GM21737 (cell line): ENCODE data around the gene PANK4.

Experiments used
- ATAC-seq: cut with Tn5 transposase; IDR thresholded peaks from one replicate; pipeline ENCODE4 v1.9.1; 2021; ENCODE audit warnings: mild to moderate bottlenecking, moderate library complexity; ENCODE audit not compliant: unreplicated experiment

PANK4 gene

GRCh38 chr1:2480236-2480985 lies 46.0 kb downstream of the PANK4 start:
- no peak for ATAC-seq

- no peak for ATAC-seq
Measured at GRCh38 chr1:2479618-2480017, 46.8 kb downstream of the PANK4 start.

DNA sequence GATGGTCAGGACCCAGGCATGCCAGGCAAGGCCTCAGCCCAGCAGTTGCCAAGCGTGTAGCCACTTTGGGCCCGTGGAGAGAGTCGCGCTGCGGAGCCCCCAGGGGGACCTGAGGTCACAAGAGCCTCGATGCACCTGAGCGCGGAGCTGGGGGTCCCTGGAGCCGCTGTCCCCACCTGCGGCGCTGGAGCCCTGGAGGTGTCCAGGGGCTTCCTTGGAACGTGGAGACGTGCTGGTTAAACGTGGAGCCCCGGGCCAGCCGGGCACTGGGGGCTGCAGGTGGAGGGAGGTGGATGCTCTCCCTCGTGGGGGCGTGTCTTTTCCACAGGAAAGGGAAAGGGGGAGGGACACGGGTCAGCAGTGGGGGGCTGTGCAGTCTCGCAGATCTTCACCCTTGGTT lies 47.2 kb downstream of the PANK4 start:
- no peak for ATAC-seq

- ATAC-seq = no peak
Measured at GRCh38 chr1:2477791-2478499, 48.5 kb downstream of the PANK4 start.

GRCh38 chr1:2477309-2477708 lies 49.1 kb downstream of the PANK4 start:
- no peak for ATAC-seq

DNA sequence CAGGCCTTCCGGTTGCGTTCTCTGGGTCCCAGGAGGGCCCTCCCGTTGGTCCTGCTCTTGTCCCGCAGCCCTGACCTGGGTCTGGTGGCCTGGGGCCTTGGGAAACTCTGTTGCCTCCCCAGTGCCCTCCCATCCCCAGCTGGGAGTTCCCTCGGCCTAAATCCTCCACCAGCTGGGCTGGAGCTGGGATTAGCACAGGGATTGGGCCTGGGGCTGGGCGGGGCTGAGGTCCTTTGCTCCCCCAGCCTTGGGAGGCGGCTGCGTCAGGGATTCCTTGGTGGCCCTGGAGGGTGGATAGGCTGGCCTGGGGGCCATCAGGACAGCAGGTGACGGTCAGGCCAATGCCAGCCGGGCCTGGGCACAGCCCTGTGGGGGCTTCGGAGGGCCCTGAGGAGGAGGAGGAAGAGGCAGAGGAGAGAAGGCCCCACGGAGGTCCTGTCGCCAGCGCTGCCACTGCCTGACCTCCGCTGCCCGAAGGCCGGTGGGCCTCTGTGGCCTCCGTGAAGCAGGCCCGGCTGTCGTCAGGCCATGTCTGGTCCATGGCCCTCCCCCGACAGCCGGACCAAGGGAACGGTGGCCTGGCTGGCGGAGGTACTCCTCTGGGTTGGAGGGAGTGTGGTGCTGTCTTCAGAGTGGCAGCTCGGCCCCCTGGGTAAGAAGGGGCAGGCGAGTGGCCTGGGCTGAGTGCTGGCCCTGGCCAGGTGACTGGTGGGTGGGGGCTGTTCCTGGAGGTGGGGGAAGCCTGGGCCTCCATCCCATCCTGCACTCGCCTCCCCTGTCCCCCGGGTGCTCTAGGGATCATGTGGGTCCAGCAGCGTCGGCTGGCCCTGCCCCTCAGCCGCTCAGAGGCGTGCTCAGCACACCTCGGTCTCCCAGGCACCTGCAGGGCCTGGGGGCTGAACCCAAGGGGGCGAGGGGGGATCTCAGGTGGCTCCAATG lies 50.1 kb downstream of the PANK4 start, which contains the start of gene PLCH2:
Gene PLCH2 (plus strand): TSS at position 229 of the 939 bp plus-strand sequence. CDS start 300 bp downstream, at position 529.
- ATAC-seq = no peak

DNA sequence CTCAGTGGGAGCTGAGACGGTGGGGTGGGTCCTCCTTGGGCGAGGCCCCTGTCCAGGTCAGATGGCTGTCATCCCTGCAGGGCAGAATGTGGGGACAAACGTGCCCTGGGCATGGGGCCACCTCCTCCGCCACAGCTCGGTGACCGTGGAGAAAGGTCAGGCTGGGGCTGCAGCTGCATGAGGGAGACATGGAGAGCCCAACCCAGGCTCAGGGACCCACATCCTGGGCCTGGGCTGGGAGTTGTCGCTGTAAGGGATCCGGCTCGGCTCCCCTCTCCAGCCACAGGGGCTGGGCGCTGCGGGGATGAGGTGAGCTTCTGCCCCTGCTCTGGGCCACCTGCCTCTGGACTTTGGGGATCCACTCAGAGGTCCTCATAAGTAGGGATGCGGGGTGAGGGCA lies 50.8 kb downstream of the PANK4 start:
- no peak for ATAC-seq

GRCh38 chr1:2474933-2475371 lies 51.4 kb downstream of the PANK4 start:
- no peak for ATAC-seq

DNA sequence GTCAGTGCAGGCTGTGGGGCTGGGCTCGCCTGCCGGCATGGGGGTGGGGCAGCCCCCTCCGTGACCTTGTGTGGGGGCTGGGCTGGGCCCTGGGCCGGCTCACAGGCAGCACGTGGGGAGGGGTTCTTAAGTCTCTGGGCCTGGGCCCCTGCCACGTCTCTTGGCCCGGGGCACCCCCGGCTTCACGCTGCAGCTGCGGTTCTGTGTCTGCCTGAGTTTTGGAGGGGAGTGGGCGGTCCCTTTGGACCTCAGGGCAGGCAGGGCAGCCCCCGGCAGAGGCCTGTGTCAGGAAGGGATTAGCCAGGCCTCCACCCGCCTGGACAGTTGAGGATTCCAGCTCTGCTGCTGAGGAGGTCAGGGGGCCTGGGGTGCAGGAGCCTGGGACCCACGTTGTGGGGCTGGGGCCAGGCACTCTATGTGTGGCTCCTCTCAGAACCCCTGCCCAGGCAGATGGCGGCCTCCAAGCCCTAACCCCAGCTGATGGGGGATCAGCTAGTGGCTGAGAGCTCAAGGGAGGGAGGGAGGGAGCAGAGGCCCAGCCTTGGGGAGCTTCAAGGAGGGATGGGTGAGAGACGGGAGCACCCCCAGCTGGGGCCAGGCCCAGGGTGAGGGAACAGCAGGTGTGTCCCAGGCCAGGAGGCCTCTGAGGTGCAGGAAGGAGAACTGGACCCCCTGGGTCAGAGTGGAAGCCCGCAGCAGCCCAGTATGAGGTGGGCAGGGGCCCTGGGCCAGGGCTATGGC lies 52.1 kb downstream of the PANK4 start:
- no peak for ATAC-seq

DNA sequence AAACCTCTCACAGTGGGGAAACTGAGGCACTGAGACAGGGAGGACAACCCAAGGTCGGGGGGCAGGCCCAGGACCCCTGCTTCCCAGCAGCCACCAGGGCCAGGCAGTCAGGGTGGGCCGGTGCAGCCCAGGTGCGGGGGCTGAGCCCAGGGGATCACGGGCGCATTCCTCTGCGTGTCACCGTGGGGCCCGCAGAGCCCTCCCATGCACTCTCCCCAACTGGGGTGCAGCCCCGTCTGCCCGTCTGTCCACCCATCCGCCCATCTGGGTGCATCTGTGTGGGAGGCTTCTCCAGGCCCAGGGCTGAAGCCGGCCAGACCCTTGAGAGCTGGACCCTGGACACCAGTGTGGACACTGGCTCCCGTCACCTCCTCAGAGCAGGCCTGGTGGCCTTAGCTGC lies 53.2 kb downstream of the PANK4 start:
- no peak for ATAC-seq

- ATAC-seq = no peak
Measured at GRCh38 chr1:2472561-2473177, 53.7 kb downstream of the PANK4 start.

DNA sequence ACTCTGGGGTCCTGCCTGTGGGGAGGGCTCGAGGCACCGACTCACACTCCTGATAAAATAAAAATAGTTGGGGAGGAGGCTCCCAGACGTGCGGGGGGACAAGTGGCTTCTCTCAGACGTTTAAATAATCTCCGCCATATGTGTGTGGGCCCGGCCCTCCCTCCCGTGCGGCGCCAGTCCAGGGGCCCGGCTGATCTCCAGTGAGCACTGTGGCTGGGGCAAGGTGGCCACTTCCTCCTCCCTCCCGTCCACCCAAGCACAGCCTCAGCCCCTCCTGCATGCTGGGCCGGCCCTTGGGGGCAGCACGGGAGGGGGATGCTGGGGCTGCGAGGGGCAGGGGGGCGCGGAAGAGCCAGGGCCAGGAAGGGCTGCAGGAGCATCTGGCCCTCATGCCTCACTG lies 54.3 kb downstream of the PANK4 start:
- no peak for ATAC-seq

- no peak for ATAC-seq
Measured at GRCh38 chr1:2471587-2472001, 54.8 kb downstream of the PANK4 start.

DNA sequence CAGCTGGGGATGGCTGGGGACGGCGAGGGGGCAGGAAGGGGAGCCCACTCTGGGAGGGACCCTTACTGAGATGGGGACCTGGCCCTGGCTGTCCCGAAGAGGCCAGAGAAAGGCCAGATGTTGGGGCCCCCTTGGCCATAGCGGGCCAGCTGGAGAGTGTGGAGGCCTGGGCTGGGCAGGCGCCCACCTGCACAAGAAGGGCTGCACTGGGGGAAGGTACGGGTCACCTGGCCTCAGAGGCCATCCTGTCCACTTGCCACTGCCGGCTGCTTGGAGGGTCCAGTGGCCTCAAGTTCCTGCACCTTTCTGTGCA lies 55.3 kb downstream of the PANK4 start:
- no peak for ATAC-seq

DNA sequence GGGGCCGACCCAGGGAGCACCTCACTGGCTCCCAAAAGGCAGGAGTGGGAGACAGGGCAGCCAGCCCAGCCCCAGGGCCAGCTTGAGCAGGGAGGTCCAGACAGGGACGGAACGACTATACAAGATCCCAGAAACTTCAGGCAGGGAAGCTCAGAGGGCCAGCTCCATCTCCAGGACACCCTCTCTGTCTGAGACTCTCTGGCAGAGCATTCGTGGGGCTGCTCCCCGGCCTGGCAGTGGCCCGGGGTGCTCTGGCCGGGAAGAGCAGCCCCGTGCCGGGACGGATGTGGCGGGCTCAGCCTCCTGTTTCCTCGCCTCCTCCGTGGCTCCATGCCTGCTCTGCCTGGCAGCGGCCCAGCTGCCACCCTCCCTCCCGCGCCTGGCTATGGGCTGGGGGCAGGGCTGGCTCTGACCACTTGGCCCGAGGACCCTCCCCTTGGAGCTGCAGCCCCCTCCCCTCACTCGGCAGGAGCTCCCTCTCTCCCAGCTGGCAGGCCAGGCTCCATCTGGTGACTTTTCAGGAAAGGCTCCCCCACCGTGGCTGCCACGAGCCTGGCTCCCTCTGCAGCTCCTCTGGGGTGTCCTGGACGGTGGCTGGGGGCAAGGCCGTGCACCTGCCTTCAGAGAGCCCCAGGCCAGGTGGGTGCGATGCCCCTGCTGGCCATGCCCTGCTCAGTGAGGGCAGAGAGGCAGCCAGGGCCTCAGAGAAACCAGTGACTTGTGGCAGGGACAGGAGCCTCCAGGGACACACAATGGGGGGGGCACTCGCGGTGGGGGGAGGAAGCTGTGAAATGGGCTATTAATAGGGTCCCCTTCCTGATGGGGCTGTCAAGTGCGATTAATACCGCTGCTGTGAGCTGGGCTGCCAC lies 55.9 kb downstream of the PANK4 start:
- ATAC-seq = no peak

DNA sequence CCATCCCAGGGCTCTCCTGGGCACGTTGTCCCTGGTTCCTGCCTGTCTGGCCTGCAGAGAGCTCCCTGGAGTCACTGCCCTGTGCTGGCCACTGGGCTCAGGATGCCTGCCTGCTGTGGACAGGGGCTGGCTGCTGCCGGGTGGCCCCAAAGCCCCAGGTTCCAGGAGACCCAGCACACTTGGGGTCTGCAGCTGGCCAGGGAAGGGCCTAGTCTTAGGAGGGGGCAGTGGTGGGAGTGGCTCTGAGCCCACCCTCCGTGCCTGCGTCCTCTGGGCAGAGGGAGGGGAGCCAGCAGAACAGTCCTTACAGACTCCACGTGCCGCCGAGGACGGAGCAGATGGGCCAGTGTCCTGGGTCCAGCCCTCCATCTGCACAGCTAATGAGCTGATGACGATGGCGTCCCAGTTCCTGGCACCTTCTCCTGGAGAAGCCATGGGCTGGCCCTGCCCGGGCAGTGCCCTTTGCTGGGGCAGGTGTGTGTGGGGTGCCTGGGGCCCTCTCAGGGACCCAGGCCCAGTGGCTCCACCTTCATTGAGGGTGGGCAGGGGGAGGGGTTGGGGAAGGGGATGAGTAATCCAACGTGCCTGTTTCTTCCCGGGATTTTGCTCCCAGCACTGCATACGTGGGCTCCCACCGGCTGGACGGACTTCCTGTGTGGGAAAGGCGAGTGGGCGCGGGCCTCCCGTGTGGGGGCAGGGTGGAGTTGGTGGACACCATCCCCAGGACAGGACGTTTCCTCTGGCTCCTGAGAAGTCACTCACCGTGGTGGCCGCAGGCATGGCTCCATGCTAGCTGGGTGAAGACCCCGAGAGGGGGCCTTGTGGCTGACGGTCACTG lies 57.1 kb downstream of the PANK4 start:
- ATAC-seq = no peak

GRCh38 chr1:2468540-2468939 lies 57.9 kb downstream of the PANK4 start:
- ATAC-seq = no peak

GRCh38 chr1:2468041-2468472 lies 58.3 kb downstream of the PANK4 start:
- ATAC-seq = no peak
